GM10266 (cell line): ENCODE data around the gene TALDO1.

ENCODE experiments used
- DNase-seq: peaks from one replicate; pipeline ENCODE4 v3.0.0; 2012; ENCODE audit errors: extremely low spot score
- TF ChIP-seq, protein P1 (sequence below): IDR thresholded peaks from 2 replicates; pipeline ENCODE4 v1.5.1; 2012; ENCODE audit warnings: mild to moderate bottlenecking, low read depth; ENCODE audit not compliant: control insufficient read depth, insufficient read depth; ENCODE audit errors: missing control alignments

The TALDO1 gene

DNA sequence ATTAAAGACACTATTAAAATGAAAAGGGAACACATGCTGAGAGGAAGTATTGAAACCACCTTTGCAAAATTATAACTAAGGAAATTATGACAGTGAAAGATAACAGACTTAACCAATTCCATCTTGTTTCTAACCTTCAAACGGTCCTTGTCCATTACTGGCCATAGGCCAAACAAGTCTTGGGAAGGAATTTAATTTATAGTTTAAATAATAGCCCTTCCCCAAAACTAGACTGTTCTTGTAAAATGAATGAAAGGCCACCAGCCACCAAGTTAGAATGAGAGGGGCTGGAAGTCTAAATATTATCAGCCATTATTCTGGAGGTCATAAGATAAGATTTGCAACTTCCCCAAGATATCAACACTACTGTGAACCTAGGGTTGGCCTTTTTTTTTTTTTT is 1.8 kb upstream of the TALDO1 start:
- TF ChIP-seq, protein P1, sequence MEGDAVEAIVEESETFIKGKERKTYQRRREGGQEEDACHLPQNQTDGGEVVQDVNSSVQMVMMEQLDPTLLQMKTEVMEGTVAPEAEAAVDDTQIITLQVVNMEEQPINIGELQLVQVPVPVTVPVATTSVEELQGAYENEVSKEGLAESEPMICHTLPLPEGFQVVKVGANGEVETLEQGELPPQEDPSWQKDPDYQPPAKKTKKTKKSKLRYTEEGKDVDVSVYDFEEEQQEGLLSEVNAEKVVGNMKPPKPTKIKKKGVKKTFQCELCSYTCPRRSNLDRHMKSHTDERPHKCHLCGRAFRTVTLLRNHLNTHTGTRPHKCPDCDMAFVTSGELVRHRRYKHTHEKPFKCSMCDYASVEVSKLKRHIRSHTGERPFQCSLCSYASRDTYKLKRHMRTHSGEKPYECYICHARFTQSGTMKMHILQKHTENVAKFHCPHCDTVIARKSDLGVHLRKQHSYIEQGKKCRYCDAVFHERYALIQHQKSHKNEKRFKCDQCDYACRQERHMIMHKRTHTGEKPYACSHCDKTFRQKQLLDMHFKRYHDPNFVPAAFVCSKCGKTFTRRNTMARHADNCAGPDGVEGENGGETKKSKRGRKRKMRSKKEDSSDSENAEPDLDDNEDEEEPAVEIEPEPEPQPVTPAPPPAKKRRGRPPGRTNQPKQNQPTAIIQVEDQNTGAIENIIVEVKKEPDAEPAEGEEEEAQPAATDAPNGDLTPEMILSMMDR, result no peak
- no peak for DNase-seq

- TF ChIP-seq, protein P1, result no peak
- no peak for DNase-seq
Observed at GRCh38 chr11:746289-747157, 741 bp upstream of the TALDO1 start.

DNA sequence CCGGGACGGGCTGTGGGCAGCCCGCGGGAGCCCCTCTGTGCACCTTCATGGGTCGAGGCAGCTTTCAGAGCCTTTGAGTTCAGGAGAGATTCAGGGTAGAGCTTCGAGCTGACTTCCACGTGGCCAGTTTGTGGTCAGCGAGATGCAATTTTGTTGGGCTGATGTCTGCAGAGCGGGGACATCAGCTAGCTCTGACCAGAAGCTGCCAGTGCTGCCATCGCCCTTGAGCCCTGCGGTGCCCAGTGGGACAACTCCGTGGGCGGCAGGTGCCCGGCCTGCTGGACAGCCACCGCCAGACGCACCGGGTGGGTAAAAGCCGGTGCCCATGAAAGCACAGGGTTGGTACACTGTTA is 719 bp downstream of the TALDO1 start:
- peak; percentile 38 for DNase-seq
- TF ChIP-seq, protein P1, result no peak

- TF ChIP-seq, protein P1, result no peak
- no peak for DNase-seq
Observed at GRCh38 chr11:749731-750130, 2.5 kb downstream of the TALDO1 start.

DNA sequence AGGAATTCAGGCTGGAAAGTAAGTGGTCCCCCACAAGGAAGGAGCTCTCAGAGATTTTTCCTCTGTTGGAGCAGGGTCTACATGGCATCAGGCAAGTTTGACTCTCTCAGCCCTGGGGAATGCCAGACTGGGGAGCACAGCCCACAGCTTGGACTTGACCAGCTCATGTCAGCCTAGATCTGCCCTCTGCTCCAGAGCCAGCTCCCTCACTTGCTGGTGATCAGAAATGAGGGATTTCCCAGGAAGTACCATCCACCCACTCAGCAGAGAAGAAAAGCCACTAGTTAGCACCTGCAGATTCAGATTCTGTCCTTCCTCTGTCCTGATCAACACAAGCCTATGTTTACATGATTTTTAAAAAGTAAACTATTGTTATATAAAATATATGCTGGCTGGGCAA is 13.0 kb downstream of the TALDO1 start:
- DNase-seq, result no peak
- TF ChIP-seq, protein P1, result no peak

DNA sequence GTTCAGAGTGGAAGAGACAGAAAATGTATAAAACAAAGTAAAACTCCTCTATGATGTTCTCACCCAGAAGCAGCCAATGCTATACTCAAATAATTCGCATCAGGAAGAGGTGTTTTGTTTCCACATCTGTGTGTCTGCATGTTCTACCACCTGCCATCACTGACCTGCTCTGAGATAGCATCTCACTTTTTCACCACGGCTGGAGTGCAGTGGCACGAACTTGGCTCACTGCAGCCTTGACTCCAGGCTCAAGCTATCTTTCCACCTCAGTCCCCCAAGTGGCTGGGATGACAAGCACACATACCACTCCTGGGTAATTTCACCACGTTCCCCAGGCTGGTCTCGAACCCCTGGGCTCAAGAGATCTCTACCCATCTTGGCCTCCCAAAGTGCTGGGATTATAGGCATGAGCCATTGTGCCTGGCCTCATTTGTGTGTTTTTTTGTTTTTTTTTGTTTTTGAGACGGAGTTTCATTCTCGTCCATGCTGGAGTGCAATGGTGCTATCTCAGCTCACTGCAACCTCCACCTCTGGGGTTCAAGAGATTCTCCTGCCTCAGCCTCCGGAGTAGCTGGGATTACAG is 14.4 kb downstream of the TALDO1 start:
- no peak for DNase-seq
- TF ChIP-seq, protein P1, result no peak

GRCh38 chr11:762421-763072 is 15.3 kb downstream of the TALDO1 start:
- no peak for DNase-seq

More at GRCh38 chr11:762421-763072, 15.3 kb downstream of the TALDO1 start:
- TF ChIP-seq, protein P1, result peak; percentile 9
